Caco-2 (cell line): ENCODE results near the gene ADAMTS18. TPM values are rescaled to one million over a fixed set of nuclear protein-coding genes. Genes with fewer than 3 reads are reported as not detected.

Experiments used
- BruUV-seq: library from RNA; stranded (reverse); fragments of 400-500 nt; replicated peaks from 2 replicates; lab custom pipeline; 2021; lab: Mats Ljungman, UMichigan
- CTCF ChIA-PET: fragments of 300-600 bp; sonication (Branson Sonifier 250); formaldehyde crosslinking; loops from one replicate; lab custom pipeline; 2022; ENCODE audit warnings: antibody characterized with exemption; lab: Charles Lee
- POLR2A ChIA-PET: fragments of 300-600 bp; sonication (Branson Sonifier 250); formaldehyde crosslinking; loops from one replicate; lab custom pipeline; 2022; ENCODE audit warnings: antibody characterized with exemption; lab: Charles Lee
- DNase-seq, 2 experiments: peaks; one replicate each; pipeline versions ENCODE4 v3.0.0 to v3.0.0-alpha.2; 2020 to 2022
- H3K27me3 ChIP-seq: replicated peaks from 2 replicates; pipeline ENCODE4 v1.6.0; 2011; ENCODE audit warnings: low read length; ENCODE audit not compliant: control insufficient read depth, insufficient read depth
- H3K36me3 ChIP-seq: 2 replicates; pipeline ENCODE4 v1.5.1; 2011; ENCODE audit warnings: low read length; ENCODE audit not compliant: control insufficient read depth, insufficient read depth
- H3K4me1 ChIP-seq: fragments of 250-450 bp; sonication (Bioruptor Pico); 2 replicates; pipeline ENCODE4 v1.5.1; 2020; ENCODE audit warnings: mild to moderate bottlenecking
- H3K4me3 ChIP-seq: 2 replicates; pipeline ENCODE4 v1.5.1; 2011; ENCODE audit warnings: low read depth, mild to moderate bottlenecking, control low read depth, low read length
- H3K9me3 ChIP-seq: fragments of 250-450 bp; sonication (Bioruptor Pico); 2 replicates; pipeline ENCODE4 v1.5.1; 2020; ENCODE audit warnings: mild to moderate bottlenecking, moderate library complexity
- H3K27ac Mint-ChIP-seq: one replicate; pipeline ENCODE4 v1.8.0; 2022; ENCODE audit warnings: mixed read lengths; ENCODE audit not compliant: unreplicated experiment
- H3K27me3 Mint-ChIP-seq: one replicate; pipeline ENCODE4 v1.8.0; 2022; ENCODE audit warnings: mixed read lengths; ENCODE audit not compliant: insufficient read depth, unreplicated experiment
- H3K36me3 Mint-ChIP-seq: one replicate; pipeline ENCODE4 v1.8.0; 2022; ENCODE audit warnings: mild to moderate bottlenecking, mixed read lengths; ENCODE audit not compliant: insufficient read depth, unreplicated experiment
- H3K4me1 Mint-ChIP-seq: one replicate; pipeline ENCODE4 v1.8.0; 2022; ENCODE audit warnings: low read depth, mixed read lengths; ENCODE audit not compliant: unreplicated experiment
- H3K4me3 Mint-ChIP-seq: one replicate; pipeline ENCODE4 v1.8.0; 2022; ENCODE audit warnings: mild to moderate bottlenecking, moderate library complexity, mixed read lengths; ENCODE audit not compliant: unreplicated experiment
- H3K9me3 Mint-ChIP-seq: one replicate; pipeline ENCODE4 v1.8.0; 2022; ENCODE audit warnings: mixed read lengths; ENCODE audit not compliant: unreplicated experiment
- CTCF ChIP-seq, 2 experiments: fragments of 200-600 bp in 1 of 2; IDR thresholded peaks; 1 replicate in 1 of 2; 2 replicates in 1 of 2; pipeline versions ENCODE4 v1.5.1 to v1.8.0; 2011 to 2022; ENCODE audit warnings: antibody characterized with exemption in 1 of 2, control low read depth in 1 of 2, inconsistent platforms in 1 of 2, low read depth in 1 of 2, low read length in 1 of 2, mild to moderate bottlenecking in 1 of 2, moderate library complexity in 1 of 2; ENCODE audit not compliant: insufficient read depth in 1 of 2, severe bottlenecking in 1 of 2, unreplicated experiment in 1 of 2
- intact Hi-C: fragments of 100-400 bp; cut with micrococcal nuclease; formaldehyde crosslinking; loops from one replicate; pipeline ENCODE4 v1.10.0; 2022; ENCODE audit not compliant: unreplicated experiment
- total RNA-seq: library from RNA; stranded (reverse); gene quantifications from 2 replicates; pipeline ENCODE4 v1.2.3, GENCODE V29; 2022

Gene ADAMTS18
- total RNA-seq, 1 experiment from 2014 or later, result 0.29 TPM

GRCh38 chr16:77328274-77328673 is 106.6 kb downstream of the ADAMTS18 start:
- no peak for DNase-seq
- intact Hi-C loops, result no loop called here

DNA sequence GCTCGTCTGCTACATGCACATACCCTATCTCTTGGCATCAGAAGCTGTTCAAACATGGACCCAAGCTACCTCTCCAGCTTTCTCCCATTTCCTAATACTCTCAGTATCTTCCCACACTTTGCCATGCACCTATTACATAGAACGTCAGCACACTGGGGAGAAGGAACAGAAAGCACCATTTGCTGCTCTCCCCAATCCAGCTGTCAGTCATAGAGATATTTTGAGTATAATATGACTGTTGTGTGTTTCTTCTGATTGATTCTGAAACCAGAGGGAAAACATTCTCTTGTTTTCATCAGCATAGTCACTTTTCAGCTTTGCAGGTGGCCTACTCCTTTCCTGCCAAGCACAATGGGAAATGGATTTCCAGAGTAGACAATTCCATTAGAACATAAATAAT is 107.1 kb downstream of the ADAMTS18 start:
- no peaks in the 10 kb centered on the region for H3K27me3 ChIP-seq
- H3K4me1 ChIP-seq, result no peaks in the 10 kb centered on the region
- Mint-ChIP-seq H3K36me3 (no peaks in the 10 kb centered on the region), H3K4me1 (no peaks in the 10 kb centered on the region), H3K4me3 (no peak overlapping the region), H3K27ac (no peak overlapping the region), H3K9me3 (peaks cover 8% of the 10 kb centered on the region), H3K27me3 (no peaks in the 10 kb centered on the region)
- H3K4me3 ChIP-seq, result no peak overlapping the region
- intact Hi-C loops, result no loop called here
- ChIA-PET CTCF (no interaction called here), POLR2A (interaction anchor here (0.6 kb wide), 1 partner anchor 236 kb away, joined by 3 read pairs; no protein-coding TSS in a partner anchor)
- no peak for TF ChIP-seq CTCF (IDR thresholded peaks at IDR 0.05; ENCODE audit: insufficient read depth in 1 of 2, low read depth in 1 of 2, low read length in 1 of 2, severe bottlenecking in 1 of 2, unreplicated experiment in 1 of 2)
- BruUV-seq, result no TSS peak
- no peak for DNase-seq
- no peaks in the 10 kb centered on the region for H3K36me3 ChIP-seq
- H3K9me3 ChIP-seq, result no peaks in the 10 kb centered on the region

More at GRCh38 chr16:77328274-77328673, 106.6 kb downstream of the ADAMTS18 start:
- no peaks in the 10 kb centered on the region for H3K36me3 Mint-ChIP-seq
- BruUV-seq, result no TSS peak
- peaks cover 8% of the 10 kb centered on the region for H3K9me3 Mint-ChIP-seq
- no peak overlapping the region for H3K4me3 Mint-ChIP-seq
- H3K27me3 Mint-ChIP-seq, result no peaks in the 10 kb centered on the region
- Histone ChIP-seq H3K27me3 (no peaks in the 10 kb centered on the region), H3K4me3 (no peak overlapping the region), H3K4me1 (no peaks in the 10 kb centered on the region), H3K9me3 (no peaks in the 10 kb centered on the region), H3K36me3 (no peaks in the 10 kb centered on the region)
- H3K27ac Mint-ChIP-seq, result no peak overlapping the region
- CTCF ChIA-PET, result no interaction called here
- H3K4me1 Mint-ChIP-seq, result no peaks in the 10 kb centered on the region
- POLR2A ChIA-PET, result no interaction called here
- TF ChIP-seq CTCF (IDR thresholded peaks at IDR 0.05; ENCODE audit: insufficient read depth in 1 of 2, low read depth in 1 of 2, low read length in 1 of 2, severe bottlenecking in 1 of 2, unreplicated experiment in 1 of 2), result no peak

DNA sequence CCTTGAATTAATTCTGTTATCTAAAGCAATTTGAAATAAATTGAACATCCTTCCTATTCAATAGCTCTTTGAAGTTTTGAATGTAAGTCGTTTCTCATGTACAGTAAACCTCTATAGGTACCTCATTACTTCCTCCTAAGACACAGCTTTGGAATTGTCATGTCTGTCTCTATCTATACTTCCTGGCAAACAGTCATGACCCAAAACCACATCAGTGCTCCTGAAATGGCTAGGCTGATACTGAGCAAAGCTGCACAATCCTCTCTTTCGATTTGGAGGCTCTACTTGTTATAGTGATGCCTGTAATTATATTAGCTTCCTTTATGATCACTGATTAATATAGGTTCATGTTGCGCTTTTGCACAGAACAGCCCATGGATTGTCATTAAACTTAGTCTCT is 110.1 kb downstream of the ADAMTS18 start:
- intact Hi-C loops, result no loop called here
- POLR2A ChIA-PET, result no interaction called here
- Histone ChIP-seq H3K4me1 (no peaks in the 10 kb centered on the region), H3K4me3 (no peak overlapping the region), H3K27me3 (no peaks in the 10 kb centered on the region), H3K36me3 (no peaks in the 10 kb centered on the region), H3K9me3 (no peaks in the 10 kb centered on the region)
- Mint-ChIP-seq H3K9me3 (peaks cover 8% of the 10 kb centered on the region), H3K4me3 (no peak overlapping the region), H3K36me3 (no peaks in the 10 kb centered on the region), H3K4me1 (no peaks in the 10 kb centered on the region), H3K27me3 (no peaks in the 10 kb centered on the region), H3K27ac (no peak overlapping the region)
- DNase-seq, result no peak
- CTCF ChIA-PET, result no interaction called here
- no TSS peak for BruUV-seq
- no peak for TF ChIP-seq CTCF (IDR thresholded peaks at IDR 0.05; ENCODE audit: insufficient read depth in 1 of 2, low read depth in 1 of 2, low read length in 1 of 2, severe bottlenecking in 1 of 2, unreplicated experiment in 1 of 2)
